Natural killer cell (primary cell): Measurements from ENCODE around the gene CHL1. TPM values are rescaled to one million over a fixed set of nuclear protein-coding genes. Genes with fewer than 3 reads are reported as not detected.

Source experiments
- ATAC-seq, 3 donors: fragments of 150-1000 bp in 2 of 3; fragments of 200-7000 bp in 1 of 3; cut with Tn5 transposase; 1 replicate in 1 of 3; 2 replicates in 2 of 3; pipeline ENCODE4 v1.10.0; 2021; ENCODE audit warnings: mild to moderate bottlenecking in 2 of 3, moderate library complexity in 2 of 3
- DNase-seq, 2 donors: peaks; one replicate each; pipeline versions ENCODE4 v3.0.0 to v3.0.0-alpha.2; 2013 to 2021; ENCODE audit warnings: mixed read lengths in 1 of 2
- H3K27ac ChIP-seq: one replicate; pipeline ENCODE4 v1.5.1; 2013; ENCODE audit warnings: mild to moderate bottlenecking, low read length
- H3K27me3 ChIP-seq: one replicate; pipeline ENCODE4 v1.6.1; 2013; ENCODE audit warnings: low read length; ENCODE audit not compliant: control insufficient read depth, insufficient read depth
- H3K36me3 ChIP-seq: one replicate; pipeline ENCODE4 v1.6.1; 2013; ENCODE audit warnings: low read length; ENCODE audit not compliant: control insufficient read depth, insufficient read depth
- H3K4me1 ChIP-seq: one replicate; pipeline ENCODE4 v1.6.1; 2013; ENCODE audit warnings: low read length; ENCODE audit not compliant: control insufficient read depth, insufficient read depth
- H3K4me3 ChIP-seq: one replicate; pipeline ENCODE4 v1.5.1; 2013; ENCODE audit warnings: low read length
- H3K9me3 ChIP-seq: one replicate; pipeline ENCODE4 v1.6.1; 2013; ENCODE audit warnings: low read length; ENCODE audit not compliant: control insufficient read depth, insufficient read depth
- H3K27ac Mint-ChIP-seq, 2 donors: one replicate each; pipeline ENCODE4 v1.8.0; 2022; ENCODE audit warnings: mild to moderate bottlenecking in 2 of 2, mixed read lengths in 2 of 2, moderate library complexity in 1 of 2
- H3K27me3 Mint-ChIP-seq, 2 donors: one replicate each; pipeline ENCODE4 v1.8.0; 2022; ENCODE audit warnings: low read depth in 2 of 2, mixed read lengths in 2 of 2
- H3K36me3 Mint-ChIP-seq: one replicate; pipeline ENCODE4 v1.8.0; 2022; ENCODE audit warnings: mixed read lengths
- H3K4me1 Mint-ChIP-seq, 2 donors: one replicate each; pipeline ENCODE4 v1.8.0; 2022; ENCODE audit warnings: mixed read lengths in 2 of 2
- H3K4me3 Mint-ChIP-seq: one replicate; pipeline ENCODE4 v1.8.0; 2022; ENCODE audit warnings: mild to moderate bottlenecking, moderate library complexity, mixed read lengths
- H3K9me3 Mint-ChIP-seq, 2 donors: one replicate each; pipeline ENCODE4 v1.8.0; 2022; ENCODE audit warnings: mixed read lengths in 2 of 2
- WGBS: methylation state at CpG from one replicate; pipeline ENCODE4 v1.1.7; 2013; ENCODE audit warnings: missing lambda C conversion rate; ENCODE audit not compliant: insufficient coverage; 5-methylcytosine and 5-hydroxymethylcytosine counted together
- intact Hi-C: fragments of 100-400 bp; cut with micrococcal nuclease; formaldehyde crosslinking; loops from one replicate; pipeline ENCODE4 v1.14.2; 2022
- total RNA-seq, 4 donors: library from RNA; stranded (reverse); fragments of 120-200 nt in 1 of 4; gene quantifications; one replicate each; pipeline versions ENCODE4 v1.2.3 to v1.2.4, GENCODE V29; 2013 to 2022
- TF ChIP-seq, protein P1 (sequence below): fragments of 200-600 bp; IDR thresholded peaks from one replicate; pipeline ENCODE4 v1.8.0; 2022; ENCODE audit warnings: antibody characterized with exemption

The CHL1 gene
- total RNA-seq, 3 donors from 2014 or later (not counting 1 experiment from before 2014, with no cell fraction given) = not detected

DNA sequence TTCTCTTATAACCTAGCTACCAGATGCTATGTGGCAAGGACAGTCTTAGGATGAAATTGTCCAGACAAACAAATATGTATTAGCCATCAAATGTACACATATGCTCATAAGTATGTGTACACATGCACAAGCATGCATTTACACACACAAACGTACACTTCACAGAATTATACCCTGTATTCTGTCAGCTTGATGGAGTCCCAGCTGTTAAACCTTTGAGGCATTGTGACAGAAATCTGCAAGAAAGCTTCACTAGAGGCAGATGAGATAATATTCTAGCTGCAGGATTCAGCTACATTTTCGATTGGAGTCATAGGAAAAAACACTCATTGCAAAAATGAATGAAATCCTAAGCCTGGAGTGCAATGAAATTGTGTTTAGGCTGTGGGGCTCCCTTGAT, 110.6 kb downstream of the CHL1 start:
- H3K27ac ChIP-seq = no peak overlapping the region
- Mint-ChIP-seq H3K36me3 (peaks cover 8% of the 10 kb centered on the region), H3K4me1 (no peaks in the 10 kb centered on the region), H3K27ac (no peak overlapping the region), H3K4me3 (no peak overlapping the region), H3K27me3 (no peaks in the 10 kb centered on the region), H3K9me3 (peaks cover 16 to 18% of the 10 kb centered on the region in 2 donors)
- no peaks in the 10 kb centered on the region for H3K36me3 ChIP-seq
- TF ChIP-seq, protein P1, sequence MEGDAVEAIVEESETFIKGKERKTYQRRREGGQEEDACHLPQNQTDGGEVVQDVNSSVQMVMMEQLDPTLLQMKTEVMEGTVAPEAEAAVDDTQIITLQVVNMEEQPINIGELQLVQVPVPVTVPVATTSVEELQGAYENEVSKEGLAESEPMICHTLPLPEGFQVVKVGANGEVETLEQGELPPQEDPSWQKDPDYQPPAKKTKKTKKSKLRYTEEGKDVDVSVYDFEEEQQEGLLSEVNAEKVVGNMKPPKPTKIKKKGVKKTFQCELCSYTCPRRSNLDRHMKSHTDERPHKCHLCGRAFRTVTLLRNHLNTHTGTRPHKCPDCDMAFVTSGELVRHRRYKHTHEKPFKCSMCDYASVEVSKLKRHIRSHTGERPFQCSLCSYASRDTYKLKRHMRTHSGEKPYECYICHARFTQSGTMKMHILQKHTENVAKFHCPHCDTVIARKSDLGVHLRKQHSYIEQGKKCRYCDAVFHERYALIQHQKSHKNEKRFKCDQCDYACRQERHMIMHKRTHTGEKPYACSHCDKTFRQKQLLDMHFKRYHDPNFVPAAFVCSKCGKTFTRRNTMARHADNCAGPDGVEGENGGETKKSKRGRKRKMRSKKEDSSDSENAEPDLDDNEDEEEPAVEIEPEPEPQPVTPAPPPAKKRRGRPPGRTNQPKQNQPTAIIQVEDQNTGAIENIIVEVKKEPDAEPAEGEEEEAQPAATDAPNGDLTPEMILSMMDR = no peak
- DNase-seq (no peak), ATAC-seq (no peak)
- WGBS = 83% methylated on average over 2 of the region's 2 CpGs
- H3K27me3 ChIP-seq = no peaks in the 10 kb centered on the region
- no peaks in the 10 kb centered on the region for H3K4me1 ChIP-seq
- no peak overlapping the region for H3K4me3 ChIP-seq
- intact Hi-C loops = no loop called here
- no peaks in the 10 kb centered on the region for H3K9me3 ChIP-seq

DNA sequence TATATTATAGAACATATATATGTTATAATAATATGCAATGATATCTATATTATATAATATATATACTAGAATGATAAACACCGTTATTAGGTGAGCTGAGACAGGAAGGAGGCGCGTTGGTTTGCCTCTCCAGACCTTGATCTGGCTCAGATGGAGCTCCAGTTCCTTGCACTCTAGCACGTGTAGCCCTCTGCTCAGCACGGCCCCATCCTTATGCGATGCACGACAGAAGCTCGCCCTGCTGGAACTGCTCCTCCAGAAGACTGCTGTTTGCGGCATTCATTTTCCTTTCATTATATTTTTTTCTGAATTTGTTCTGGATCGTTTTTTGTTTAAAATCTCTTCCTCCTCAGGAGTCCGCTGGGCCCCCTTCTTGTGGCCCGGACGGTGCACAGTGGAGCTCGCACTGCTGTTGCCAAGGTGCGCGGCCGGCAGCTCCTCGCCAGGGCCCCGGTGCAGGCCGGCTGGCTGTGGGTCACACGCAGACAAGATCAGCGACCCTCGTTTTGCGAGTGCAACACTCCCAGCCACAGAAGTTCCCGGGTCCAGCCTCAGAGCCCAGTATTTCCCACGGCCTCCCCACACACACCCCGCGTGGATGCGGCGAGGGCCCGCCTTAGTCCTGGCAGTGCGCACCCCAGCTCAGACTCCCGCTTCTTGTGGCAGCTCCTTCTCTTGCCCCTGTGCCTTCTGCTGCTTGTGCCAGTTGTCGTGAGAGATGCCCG, 112.2 kb downstream of the CHL1 start:
- Mint-ChIP-seq H3K4me1 (no peaks in the 10 kb centered on the region), H3K9me3 (peaks cover 10 to 12% of the 10 kb centered on the region in 2 donors), H3K27ac (no peak overlapping the region), H3K36me3 (peaks cover 8% of the 10 kb centered on the region), H3K27me3 (no peaks in the 10 kb centered on the region), H3K4me3 (no peak overlapping the region)
- H3K4me1 ChIP-seq = no peaks in the 10 kb centered on the region
- no peaks in the 10 kb centered on the region for H3K36me3 ChIP-seq
- intact Hi-C loops = no loop called here
- no peaks in the 10 kb centered on the region for H3K27me3 ChIP-seq
- DNase-seq (no peak), ATAC-seq (no peak)
- TF ChIP-seq, protein P1 = no peak
- WGBS = 37% methylated on average over 35 of the region's 35 CpGs
- H3K9me3 ChIP-seq = no peaks in the 10 kb centered on the region
- H3K4me3 ChIP-seq = no peak overlapping the region
- no peak overlapping the region for H3K27ac ChIP-seq

DNA sequence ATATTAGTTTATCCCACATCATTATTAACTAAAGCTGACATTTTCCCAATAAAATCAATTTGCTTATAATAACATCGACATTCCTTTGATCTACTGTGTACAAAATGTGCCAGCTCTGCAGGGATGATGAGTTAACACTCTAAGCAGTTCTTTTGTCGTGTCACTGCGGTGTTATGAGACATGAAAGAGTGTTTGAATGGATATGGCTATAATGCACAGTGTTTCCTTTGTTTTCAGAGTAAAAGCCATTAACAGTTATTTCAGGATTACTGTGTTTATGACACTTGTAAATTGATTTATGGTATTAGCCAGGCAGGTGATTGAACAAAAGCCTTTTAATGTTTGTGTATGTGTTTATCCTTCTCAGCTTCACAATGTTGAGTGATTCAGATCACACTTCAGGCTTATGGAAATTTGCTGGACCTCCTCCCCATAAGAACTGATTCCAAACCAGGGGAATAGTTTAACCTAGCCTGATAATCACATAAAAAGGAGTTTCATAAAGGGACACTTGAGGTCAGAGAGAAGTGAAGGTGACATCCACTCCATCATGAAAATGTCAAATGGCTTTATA, 115.7 kb downstream of the CHL1 start:
- no peaks in the 10 kb centered on the region for H3K27me3 Mint-ChIP-seq
- H3K27ac Mint-ChIP-seq = no peak overlapping the region
- ATAC-seq = no peak
- intact Hi-C loops = no loop called here
- Histone ChIP-seq H3K36me3 (no peaks in the 10 kb centered on the region), H3K9me3 (no peaks in the 10 kb centered on the region), H3K27ac (no peak overlapping the region), H3K4me1 (no peaks in the 10 kb centered on the region), H3K4me3 (no peak overlapping the region), H3K27me3 (no peaks in the 10 kb centered on the region)
- 85% methylated on average over 3 of the region's 3 CpGs for WGBS
- TF ChIP-seq, protein P1 = no peak
- DNase-seq = no peak
- no peaks in the 10 kb centered on the region for H3K36me3 Mint-ChIP-seq
- no peak overlapping the region for H3K4me3 Mint-ChIP-seq
- peaks cover 16 to 17% of the 10 kb centered on the region in 2 donors for H3K9me3 Mint-ChIP-seq
- no peaks in the 10 kb centered on the region for H3K4me1 Mint-ChIP-seq
